ENCODE data around the gene CMIP.

CMIP gene

DNA sequence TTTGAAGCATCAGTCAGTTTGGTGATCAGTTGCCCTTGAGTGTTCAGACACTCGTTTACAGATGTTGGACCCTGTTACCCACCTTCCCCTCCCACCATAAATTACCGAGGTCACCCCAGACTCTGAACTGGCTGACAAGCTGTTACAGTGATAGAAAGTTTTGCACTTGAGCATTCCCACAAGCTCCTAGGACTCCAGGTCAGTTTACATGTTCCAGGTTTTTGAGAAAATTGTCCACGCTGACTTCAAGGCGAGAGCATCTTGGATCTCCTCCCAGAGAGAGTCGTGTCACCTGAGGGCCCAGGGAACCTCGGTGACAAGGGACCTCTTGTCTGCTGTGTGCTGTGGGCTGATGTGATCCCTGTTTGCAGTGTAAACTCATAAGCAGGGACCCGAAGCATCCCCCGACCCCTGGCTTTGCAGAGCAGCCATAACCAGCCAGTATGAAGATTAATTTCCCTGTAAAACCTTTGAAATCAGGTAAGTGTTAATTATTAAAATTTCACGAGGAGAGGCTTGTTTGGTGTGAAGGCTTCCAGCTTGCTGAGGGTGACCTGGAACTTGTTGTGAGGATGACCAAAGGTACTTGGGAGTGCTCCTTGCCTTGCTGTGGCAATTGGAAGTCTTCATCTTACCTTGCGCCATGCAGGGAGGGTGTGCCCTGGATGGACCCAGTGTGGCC is 91.2 kb downstream of the CMIP start:
- no peak for DNase-seq (ENCODE audit: low spot score)

DNA sequence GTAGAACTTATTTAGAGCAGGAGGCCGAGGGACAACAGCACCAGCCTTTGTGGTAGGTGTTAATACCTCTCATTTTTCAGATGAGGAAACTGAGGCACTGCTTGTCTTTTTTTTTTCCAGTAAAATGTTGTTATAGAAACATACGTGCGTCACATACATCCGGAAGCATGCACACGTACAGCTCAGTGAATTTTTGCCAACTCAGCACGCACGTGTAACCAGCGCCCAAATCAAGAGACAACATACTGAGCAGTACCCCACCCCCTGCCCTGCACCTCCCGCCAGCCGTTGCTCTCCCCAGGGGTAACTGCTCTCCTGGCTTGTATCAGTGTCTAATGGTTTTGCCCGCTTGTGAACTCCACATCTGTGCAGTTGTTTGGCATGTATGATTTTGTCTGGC is 92.0 kb downstream of the CMIP start:
- no peak for DNase-seq (ENCODE audit: low spot score)

- DNase-seq (ENCODE audit: low spot score) = no peak
These were observed 93.3 kb downstream of the CMIP start for GRCh38 chr16:81537721-81538561.

GRCh38 chr16:81539009-81539758 is 94.6 kb downstream of the CMIP start:
- no peak for DNase-seq (ENCODE audit: low spot score)

- no peak for DNase-seq (ENCODE audit: low spot score)
These were observed 95.3 kb downstream of the CMIP start for GRCh38 chr16:81539759-81540472.

DNA sequence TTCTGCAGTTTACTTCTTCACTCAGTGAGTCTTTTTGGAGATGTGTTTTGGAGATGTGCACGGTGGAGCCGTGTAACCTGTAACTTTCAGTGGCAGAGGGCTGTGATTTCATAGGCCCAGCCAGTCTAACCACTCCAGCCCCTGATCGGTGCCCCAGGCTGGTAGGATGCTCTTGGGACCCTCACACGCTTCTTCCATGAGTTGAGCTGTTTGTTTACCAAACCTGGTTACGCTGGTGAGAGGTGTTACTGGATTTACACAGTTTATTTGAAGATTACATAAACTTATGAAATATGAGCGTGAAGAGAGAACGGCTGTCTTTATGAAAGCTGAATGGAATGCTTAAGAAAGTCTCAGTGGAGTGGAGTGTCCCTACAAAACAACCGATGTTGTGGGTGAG is 96.7 kb downstream of the CMIP start:
- DNase-seq (ENCODE audit: low spot score) = no peak

DNA sequence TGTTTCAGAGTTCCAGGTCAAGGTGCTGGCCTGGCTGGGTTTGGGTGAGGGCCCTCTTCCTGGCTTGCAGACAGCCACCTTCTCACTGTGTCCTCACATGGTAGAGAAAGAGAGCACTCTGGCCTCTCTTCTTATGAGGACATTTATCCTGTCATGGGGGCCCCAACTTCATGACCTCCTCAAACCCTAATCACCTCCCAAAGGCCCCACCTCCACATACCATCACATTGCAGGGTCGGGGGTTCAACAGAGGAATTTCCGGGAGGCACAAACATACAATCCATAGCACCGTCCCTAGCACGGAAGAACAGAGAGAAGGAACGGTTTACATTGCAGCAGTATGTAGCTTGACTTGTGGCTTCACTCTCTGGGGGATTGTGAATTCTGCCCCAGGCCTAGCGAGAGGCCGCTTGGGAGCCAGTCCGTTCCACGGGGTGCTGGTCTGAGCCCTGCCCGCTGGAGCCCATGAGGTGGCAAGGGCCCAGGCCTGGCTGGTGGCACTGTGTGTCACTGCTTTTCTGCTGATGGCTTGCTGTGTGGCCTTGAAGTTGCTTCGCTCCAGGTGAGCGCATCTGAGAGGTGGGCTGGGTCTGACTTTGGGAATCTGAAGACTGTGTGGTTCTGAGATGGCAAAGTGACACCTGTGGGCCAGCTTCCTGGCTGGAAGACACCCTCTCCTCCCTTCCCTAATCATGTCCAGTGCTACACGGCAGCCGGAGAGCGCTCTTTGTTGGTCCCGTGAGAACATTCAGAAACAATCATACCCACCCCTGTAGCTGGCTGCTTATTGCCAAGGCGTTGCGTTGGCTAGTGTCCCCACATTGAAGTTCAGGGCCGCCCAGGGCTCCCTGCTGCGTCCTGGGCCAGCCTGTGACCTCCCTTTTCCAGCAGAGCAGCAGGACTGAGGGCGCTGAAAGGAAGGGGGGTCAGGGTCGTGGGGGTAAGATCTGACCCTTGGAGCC is 98.3 kb downstream of the CMIP start:
- DNase-seq (ENCODE audit: low spot score) = no peak

DNA sequence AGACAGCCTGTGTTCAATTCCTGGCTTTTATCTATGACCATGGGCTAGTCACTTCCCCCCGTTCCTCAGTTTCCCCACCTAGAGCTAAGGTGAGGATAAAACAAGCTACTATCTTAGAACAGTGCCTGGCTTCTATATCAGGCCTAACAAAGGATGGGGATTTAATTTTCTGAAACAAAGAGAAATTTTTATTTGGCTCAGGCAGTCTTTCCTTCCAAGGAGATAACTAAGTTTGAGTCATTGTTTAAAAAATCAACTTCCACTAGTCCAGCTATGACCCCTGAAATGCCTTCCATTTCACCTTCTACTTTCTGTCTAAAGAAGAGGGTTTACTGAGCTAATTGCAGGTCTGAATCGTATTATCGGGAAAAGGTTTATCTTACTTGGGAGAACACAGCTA is 99.0 kb downstream of the CMIP start:
- DNase-seq (ENCODE audit: low spot score) = no peak

DNA sequence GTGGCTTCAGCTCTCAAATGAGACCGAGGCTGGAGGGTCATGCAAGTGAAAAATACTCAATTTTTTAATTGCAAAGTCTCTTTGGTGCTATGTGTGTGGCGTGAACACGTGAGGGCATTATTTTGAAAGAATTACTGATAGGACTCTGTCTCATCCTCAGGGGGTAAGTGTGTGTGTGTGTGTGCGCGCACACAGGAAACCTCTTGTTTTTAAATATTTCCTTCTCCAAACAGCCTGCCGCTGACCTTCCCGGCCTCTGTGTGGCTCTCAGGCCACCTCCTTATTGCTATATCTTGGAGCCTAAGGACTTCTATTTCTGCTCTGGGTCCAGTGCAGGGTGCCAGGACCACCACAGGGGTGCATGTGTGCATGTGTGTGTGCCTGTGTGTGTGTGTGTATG is 99.7 kb downstream of the CMIP start:
- no peak for DNase-seq (ENCODE audit: low spot score)

DNA sequence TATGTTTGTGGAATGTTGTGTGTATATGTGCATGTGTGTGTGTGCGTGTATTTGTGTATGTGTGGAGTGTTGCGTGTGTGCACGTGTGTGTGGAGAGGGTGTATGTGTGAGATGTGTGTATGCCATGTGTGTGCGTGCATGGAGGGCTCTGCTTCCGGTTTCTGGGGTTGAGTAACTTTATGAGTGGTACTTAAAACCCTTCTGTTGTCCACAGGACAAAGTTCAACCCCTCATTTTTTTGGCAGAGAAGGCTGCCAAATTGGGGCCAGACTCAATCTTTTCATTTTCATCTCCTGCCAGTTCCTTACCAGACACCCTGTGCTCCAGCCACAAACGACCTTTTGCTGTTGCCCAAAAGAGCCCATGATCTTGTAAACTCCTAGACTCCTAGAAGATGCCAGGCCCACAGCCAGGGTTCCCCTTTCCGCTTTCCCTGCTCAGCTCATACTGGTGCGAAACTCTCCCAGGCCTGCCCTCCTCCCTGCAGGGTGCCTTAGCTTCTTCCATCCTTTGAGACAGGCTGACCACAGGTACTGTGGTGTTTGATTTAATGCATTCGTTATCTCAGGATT is 100.2 kb downstream of the CMIP start:
- DNase-seq (ENCODE audit: low spot score) = no peak

GRCh38 chr16:81545470-81546250 is 101.1 kb downstream of the CMIP start:
- no peak for DNase-seq (ENCODE audit: low spot score)

- no peak for DNase-seq (ENCODE audit: low spot score)
These were observed 102.2 kb downstream of the CMIP start for GRCh38 chr16:81546781-81547180.

DNA sequence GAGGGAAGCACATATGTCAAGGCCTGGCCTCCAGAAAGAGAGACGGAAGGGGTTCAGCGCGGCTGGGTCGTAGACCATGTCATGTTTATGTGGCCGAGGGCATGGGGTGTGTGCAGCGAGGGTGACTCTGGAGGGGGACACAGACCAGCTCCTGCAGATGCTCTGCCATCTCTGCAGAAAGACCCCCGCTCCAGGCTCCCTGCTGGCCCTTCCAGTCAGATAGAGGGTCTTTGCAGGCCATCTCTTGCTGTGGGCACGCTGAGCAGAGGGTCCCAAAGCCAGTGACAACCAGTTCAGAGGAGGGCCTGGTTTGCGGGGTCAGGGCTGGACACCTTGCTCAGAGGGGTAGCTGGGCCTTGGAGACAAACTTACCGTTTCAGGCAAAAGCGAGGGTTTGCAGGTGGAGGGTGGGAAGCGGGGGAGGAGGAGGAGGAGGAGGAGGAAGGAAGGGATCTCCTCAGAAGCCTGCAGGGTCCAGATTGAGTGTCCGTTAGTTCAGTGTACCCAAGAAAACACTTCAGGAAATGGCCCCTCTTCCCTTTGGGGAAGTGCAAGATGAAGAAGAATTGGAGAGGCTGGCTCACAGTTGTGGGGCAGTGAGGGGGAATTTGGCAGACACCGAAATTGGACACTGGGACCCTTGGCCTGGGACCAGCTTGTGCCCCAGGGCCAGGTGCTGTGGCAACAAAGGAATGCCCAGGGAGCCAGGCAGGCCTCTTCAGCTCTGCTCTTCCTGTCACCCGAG is 102.8 kb downstream of the CMIP start:
- DNase-seq (ENCODE audit: low spot score) = no peak

DNA sequence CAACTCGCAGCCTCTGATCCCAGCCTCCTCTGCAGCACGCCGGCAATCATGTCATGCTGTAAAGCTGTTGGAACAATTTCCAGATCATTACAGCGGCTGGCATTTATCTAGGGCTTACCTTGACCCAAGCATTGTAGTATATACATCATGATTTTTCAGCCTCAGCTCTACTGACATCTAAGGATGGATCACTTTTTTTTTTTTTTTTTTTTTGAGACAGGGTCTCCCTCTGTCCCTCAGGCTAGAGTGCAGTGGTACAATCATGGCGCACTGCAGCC is 103.3 kb downstream of the CMIP start:
- no peak for DNase-seq (ENCODE audit: low spot score)

GRCh38 chr16:81548551-81548875 is 103.9 kb downstream of the CMIP start:
- no peak for DNase-seq (ENCODE audit: low spot score)

- no peak for DNase-seq (ENCODE audit: low spot score)
These were observed 104.4 kb downstream of the CMIP start for GRCh38 chr16:81548876-81549546.

- DNase-seq (ENCODE audit: low spot score) = no peak
These were observed 105.2 kb downstream of the CMIP start for GRCh38 chr16:81549547-81550431.

GRCh38 chr16:81550432-81550808 is 105.8 kb downstream of the CMIP start:
- no peak for DNase-seq (ENCODE audit: low spot score)
